ENCODE measurements around the gene MAOA. TPM values are rescaled to one million over a fixed set of nuclear protein-coding genes. Genes with fewer than 3 reads are reported as not detected.
"Not testable (repeated sequence)": the region's sequence is repeated elsewhere in the genome, so short reads cannot be mapped to it uniquely, and the experiment has no call there.

Gene MAOA
- total RNA-seq, 1 donor from 2014 or later, result 74.2 TPM

- DNase-seq (ENCODE audit: low read depth, low spot score), result no peak
Observed at GRCh38 chrX:43716144-43716543, 60.0 kb downstream of the MAOA start.

- no peak for DNase-seq (ENCODE audit: low read depth, low spot score)
Observed at GRCh38 chrX:43716696-43717095, 60.6 kb downstream of the MAOA start.

GRCh38 chrX:43717161-43717560 is 61.1 kb downstream of the MAOA start:
- DNase-seq (ENCODE audit: low read depth, low spot score), result no peak

- no peak for DNase-seq (ENCODE audit: low read depth, low spot score)
Observed at GRCh38 chrX:43718081-43718480, 62.0 kb downstream of the MAOA start.

GRCh38 chrX:43718546-43718945 is 62.4 kb downstream of the MAOA start:
- no peak for DNase-seq (ENCODE audit: low read depth, low spot score)

GRCh38 chrX:43718956-43719355 is 62.9 kb downstream of the MAOA start:
- no peak for DNase-seq (ENCODE audit: low read depth, low spot score)

GRCh38 chrX:43720082-43720481 is 64.0 kb downstream of the MAOA start:
- no peak for DNase-seq (ENCODE audit: low read depth, low spot score)

GRCh38 chrX:43720961-43721360 is 64.9 kb downstream of the MAOA start:
- no peak for DNase-seq (ENCODE audit: low read depth, low spot score)

GRCh38 chrX:43725227-43725626 is 69.1 kb downstream of the MAOA start:
- DNase-seq (ENCODE audit: low read depth, low spot score), result not testable (repeated sequence)

GRCh38 chrX:43727254-43727653 is 71.2 kb downstream of the MAOA start:
- DNase-seq (ENCODE audit: low read depth, low spot score), result not testable (repeated sequence)

GRCh38 chrX:43728002-43728401 is 71.9 kb downstream of the MAOA start:
- DNase-seq (ENCODE audit: low read depth, low spot score), result no peak

GRCh38 chrX:43728966-43729365 is 72.9 kb downstream of the MAOA start:
- no peak for DNase-seq (ENCODE audit: low read depth, low spot score)

- DNase-seq (ENCODE audit: low read depth, low spot score), result no peak
Observed at GRCh38 chrX:43731086-43731485, 75.0 kb downstream of the MAOA start.

GRCh38 chrX:43733699-43734098 is 77.6 kb downstream of the MAOA start:
- DNase-seq (ENCODE audit: low read depth, low spot score), result no peak

- no peak for DNase-seq (ENCODE audit: low read depth, low spot score)
Observed at GRCh38 chrX:43734444-43734843, 78.3 kb downstream of the MAOA start.

- DNase-seq (ENCODE audit: low read depth, low spot score), result no peak
Observed at GRCh38 chrX:43735534-43735933, 79.4 kb downstream of the MAOA start.

- no peak for DNase-seq (ENCODE audit: low read depth, low spot score)
Observed at GRCh38 chrX:43735957-43736356, 79.9 kb downstream of the MAOA start.

- DNase-seq (ENCODE audit: low read depth, low spot score), result no peak
Observed at GRCh38 chrX:43741843-43742573, 85.9 kb downstream of the MAOA start.

GRCh38 chrX:43743100-43743822 is 87.2 kb downstream of the MAOA start:
- DNase-seq (ENCODE audit: low read depth, low spot score), result no peak

- no peak for DNase-seq (ENCODE audit: low read depth, low spot score)
Observed at GRCh38 chrX:43744284-43744683, 88.2 kb downstream of the MAOA start.

GRCh38 chrX:43745938-43746721 is 90.0 kb downstream of the MAOA start:
- no peak for DNase-seq (ENCODE audit: low read depth, low spot score)

GRCh38 chrX:43747476-43747875 is 91.4 kb downstream of the MAOA start:
- no peak for DNase-seq (ENCODE audit: low read depth, low spot score)

Measured in pulmonary artery endothelial cell (primary cell).